ENCODE measurements around the gene WIF1.

- TF ChIP-seq CTCF (IDR thresholded peaks at IDR 0.05) = no peak
- TF ChIP-seq POLR2A (IDR thresholded peaks at IDR 0.05) = no peak
Measured at GRCh38 chr12:65133879-65134278, 12.8 kb upstream of the WIF1 start.
